Measurements from ENCODE around the gene EMP1.

The EMP1 gene

DNA sequence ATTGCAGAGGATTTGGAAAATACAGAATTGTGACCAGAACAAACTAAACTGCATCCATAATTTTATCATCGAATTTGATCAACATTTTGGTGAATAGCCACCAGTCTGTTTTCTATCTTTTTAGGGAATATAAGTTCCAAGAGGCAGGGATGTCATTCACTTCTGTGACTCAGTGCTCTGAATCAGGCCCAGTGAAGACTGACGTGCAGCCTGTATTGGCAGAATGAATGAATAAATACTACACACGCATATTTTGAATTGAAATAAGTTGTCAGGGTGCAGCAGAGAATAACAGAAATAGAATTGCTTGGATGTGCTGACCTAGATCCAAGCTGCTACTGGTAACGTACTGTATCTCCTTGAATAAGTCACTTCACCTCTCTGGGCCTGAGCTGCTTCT is 1.3 kb upstream of the EMP1 start:
- no peak for FAIRE-seq
- DNase-seq (ENCODE audit: extremely low spot score, insufficient read length, low read depth): no peak

DNA sequence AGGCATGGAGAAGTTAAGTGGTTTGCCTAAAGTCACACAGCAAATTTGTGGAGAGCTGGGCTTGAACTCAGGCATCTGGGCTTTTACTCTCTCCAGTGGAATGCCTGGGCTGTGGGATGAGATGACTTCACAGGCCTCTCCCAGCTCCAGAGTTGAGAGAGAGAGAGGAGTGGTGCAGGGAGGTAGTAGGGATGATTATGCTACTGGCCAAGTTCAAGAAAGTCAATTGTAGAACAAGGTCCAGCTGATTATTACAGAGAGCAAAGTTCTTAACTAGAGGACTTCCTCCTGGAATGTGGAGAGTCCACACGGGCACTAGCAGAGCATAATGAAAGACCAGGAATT is 769 bp upstream of the EMP1 start:
- DNase-seq (ENCODE audit: extremely low spot score, insufficient read length, low read depth): no peak
- no peak for FAIRE-seq

DNA sequence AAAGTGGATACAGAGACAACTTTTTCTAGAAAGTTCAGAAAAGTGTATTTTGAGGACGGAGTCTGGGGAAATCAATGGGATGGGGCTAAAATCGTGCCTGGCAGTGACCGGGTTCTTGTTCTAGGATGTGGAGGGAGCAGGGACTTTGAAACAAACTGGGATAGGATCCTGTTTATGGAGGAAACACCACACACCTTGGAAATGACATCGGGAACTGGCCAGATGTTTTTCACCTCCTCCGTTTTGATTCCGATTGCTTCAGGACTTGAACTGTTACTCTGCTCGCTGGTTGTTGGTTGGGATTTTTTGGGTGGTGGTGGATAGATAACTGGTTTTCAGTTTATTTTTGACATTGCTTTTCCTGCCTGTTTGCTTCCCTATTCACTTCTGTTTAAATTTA is 506 bp downstream of the EMP1 start:
- FAIRE-seq: no peak
- DNase-seq (ENCODE audit: extremely low spot score, insufficient read length, low read depth): no peak

DNA sequence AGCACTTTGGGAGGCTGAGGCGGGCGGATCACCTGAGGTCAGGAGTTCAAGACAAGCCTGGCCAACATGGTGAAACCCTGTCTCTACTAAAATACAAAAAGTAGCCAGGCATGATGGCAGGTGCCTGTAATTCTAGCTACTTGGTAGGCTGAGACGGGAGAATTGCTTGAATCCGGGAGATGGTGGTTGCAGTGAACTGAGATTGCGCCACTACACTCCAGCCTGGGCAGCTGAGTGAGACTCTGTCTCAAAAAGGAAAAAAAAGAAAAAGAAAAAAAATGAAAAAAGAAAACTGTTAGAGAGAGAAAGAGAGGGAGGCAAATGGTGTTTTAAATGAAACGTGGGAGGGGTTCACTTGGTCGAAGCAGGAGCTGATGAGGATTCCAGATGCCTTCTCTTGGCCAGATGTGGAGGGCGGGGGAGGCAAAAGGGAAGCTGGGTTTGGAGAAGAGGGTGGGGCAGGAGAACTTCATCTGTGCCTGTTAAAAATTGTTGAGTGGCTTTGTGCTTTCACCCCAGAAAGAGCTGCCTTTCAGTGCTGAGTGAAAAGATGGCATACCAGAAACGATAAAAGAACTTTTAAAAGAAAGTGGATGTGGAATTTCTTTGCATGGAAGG is 1.1 kb downstream of the EMP1 start:
- FAIRE-seq (no peak), DNase-seq (ENCODE audit: extremely low spot score, insufficient read length, low read depth) (no peak)

DNA sequence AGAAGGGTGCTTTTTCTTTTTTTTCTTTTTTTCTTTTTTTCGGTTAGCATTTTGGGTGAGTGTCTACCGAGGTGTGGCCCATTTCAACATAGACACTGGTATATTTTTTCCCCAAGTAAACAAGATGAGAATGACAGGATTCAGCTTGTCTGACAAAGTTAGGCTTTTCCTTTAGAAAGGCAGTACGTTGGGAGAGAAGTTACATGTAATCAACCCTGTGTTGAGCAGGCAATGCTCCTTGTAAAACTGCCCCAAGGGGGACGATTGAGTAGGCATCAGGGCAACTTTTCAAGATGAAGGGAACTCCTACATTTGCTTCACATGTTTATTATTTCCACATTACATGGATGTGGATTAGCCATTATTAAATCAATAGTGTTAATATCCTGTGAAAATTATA is 1.7 kb downstream of the EMP1 start:
- no peak for DNase-seq (ENCODE audit: extremely low spot score, insufficient read length, low read depth)
- no peak for FAIRE-seq

DNA sequence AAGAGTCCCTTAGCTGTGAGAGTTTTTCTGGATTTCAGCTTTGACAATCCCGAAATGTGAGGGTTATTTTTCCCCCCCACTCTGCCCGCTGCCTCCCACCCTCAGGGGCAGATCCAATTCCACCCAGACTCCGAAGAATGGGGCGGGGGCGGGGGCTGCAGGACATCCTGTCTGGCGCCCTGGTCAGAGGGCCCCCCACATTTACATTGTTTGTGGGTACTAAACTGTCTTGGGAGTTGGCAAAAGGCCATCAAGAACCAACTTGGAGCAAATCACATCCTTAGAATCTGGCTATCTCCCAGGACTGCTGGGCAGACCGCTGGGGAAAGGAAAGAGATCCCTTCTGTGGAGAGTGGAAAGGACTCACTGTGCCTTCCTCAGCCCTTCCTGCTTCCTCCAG is 2.4 kb downstream of the EMP1 start:
- DNase-seq (ENCODE audit: extremely low spot score, insufficient read length, low read depth): no peak
- FAIRE-seq: no peak

DNA sequence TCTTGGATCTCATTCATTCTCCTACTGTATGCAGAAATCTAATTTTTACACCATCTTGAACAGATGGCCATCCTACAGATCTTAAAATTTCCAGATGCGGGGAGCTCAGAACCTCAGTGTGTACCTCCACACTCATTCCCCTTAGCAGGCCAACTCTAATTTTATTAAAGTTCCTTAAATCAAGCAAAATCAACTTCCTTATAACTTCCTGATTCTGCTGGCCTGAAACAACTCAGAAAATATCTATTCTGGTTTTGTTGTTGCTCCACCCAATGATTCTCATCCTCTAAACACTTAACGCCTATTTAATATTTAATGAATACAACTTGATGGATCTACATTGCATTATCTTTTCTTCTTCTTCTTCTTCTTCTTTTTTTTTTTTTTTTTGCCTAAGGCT is 3.1 kb downstream of the EMP1 start:
- no peak for DNase-seq (ENCODE audit: extremely low spot score, insufficient read length, low read depth)
- no peak for FAIRE-seq

DNA sequence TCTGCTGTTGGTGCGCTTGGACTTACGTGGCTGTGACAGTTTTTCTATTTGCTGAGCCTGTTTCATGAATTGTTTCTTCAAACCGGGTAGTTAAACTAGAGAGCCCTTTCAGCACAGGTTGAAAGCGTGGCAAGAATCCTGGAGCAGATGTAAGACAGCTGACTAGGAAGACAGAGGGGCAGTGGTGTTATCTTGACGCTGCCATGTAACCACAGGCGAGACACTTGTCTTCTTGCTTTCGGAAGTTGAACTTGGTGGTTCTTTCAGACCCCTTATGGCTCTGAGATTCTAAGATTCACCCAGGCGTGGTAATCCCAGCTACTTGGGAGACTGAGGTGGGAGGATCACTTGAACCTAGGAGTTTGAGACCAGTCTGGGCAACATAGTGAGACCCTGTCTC is 4.3 kb downstream of the EMP1 start:
- DNase-seq (ENCODE audit: extremely low spot score, insufficient read length, low read depth) (no peak), FAIRE-seq (no peak)

DNA sequence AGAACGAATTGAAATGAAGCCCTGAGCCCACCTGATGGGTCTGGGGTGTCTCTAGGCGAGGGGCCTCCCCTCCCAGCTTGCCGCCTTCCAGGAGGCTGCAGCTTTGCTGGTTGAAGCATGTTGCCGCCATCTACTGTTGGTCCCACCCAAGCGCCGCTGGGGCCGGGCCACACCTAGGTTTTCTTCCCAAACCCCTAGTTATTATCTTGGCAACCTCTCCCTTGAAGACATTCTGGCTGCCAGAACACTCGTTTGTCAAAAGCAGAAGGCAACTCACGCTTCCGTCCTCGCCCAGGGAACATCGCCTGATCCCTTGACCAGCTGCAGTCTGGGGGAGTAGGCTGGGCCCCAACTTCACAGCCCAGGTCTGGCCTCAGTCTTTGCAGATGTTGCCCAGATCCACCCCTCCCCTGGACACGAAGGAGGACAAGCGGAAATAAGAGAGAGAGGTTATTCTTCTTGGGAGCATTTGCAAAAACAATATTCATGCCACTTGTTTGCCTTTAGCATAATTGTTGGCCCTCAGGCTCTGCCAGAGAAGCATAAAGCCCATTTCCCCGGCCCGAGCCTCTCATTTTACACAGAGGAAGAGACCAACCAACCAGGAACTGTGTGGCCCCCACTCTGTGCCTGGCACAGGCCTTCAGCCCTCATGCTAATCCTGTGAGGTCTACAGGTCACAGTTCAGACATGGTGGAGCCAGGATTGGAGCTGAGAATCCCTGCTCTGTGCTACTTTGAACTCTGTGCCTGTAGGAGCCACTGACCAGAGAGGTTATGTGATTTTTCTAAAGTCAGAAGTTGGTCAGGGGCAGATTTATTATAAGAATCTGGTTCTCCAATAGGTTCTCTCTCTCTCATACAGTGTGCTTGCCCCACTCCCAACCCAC is 6.8 kb downstream of the EMP1 start:
- no peak for FAIRE-seq
- DNase-seq (ENCODE audit: extremely low spot score, insufficient read length, low read depth): no peak

DNA sequence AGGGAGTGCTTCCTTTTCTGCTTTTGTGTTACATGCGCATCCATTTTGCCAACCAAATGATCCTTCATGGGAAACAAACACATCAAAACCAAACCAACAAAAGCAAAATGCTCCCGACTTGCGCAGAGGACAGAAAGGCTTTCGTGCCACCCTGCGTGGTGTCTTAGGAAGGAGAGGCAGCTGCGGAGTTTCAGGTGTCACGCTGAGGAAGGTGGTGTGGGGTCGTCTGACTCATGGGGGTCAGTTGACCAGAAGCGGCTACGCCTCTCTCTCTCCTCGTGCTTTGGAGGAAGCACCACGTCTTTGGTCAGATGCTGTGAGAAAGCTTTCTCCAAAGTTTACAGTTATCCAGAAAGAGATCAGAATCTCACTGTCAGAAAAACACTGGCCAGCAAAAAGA is 7.9 kb downstream of the EMP1 start:
- FAIRE-seq (no peak), DNase-seq (ENCODE audit: extremely low spot score, insufficient read length, low read depth) (no peak)

DNA sequence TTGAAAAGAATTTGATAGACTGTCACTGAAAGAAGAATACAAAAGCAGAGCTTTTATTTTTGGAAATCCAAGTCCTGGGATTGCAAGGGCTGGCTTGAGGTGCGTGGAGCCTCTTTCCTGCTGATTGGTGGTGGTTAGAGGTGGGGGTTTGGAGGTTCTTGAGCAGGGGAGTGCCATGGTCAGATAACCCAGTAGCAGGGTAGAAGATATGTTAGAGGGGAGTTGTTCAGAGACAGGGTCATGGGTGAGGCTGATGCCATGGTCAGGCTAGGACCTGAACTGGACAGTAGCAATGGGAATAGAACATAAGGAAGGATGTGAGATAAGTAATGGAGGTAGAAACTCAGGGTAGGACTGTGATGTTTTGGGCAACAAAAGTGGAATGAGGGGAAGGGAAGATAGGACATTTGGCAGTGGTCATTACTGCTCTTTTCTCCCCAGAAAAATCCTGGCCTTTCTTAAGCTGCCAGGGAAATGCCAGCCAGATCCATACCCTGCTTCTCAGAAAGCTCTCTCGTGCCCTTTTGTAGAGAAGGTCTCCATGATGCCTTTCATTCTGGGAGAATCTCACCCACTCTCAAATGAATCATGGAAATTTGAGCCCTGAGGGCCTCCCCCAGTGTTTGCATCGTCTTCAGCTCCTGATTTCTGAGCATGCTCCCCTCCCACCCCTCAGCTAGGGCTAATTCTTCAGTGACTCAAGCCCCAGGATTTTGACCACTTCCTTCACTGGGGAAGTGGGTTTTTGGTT is 9.5 kb downstream of the EMP1 start:
- DNase-seq (ENCODE audit: extremely low spot score, insufficient read length, low read depth) (no peak), FAIRE-seq (no peak)

DNA sequence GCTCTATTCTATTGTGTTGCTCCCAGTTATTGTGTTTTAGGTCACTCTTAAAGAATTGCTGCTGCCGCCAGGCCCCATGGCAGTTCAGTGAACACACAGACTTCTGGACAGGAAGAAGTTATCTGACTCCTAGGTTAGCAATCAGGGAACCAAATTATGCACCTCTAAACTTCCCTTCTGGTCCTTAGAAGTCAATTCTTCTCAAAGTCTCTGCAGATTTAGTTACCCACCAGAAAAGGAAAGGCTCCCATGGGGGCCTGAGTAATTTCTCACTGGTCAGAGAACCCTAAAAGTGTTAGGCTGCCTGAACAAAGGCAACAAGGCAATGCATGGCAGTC is 10.0 kb downstream of the EMP1 start:
- FAIRE-seq: no peak
- DNase-seq (ENCODE audit: extremely low spot score, insufficient read length, low read depth): no peak

DNA sequence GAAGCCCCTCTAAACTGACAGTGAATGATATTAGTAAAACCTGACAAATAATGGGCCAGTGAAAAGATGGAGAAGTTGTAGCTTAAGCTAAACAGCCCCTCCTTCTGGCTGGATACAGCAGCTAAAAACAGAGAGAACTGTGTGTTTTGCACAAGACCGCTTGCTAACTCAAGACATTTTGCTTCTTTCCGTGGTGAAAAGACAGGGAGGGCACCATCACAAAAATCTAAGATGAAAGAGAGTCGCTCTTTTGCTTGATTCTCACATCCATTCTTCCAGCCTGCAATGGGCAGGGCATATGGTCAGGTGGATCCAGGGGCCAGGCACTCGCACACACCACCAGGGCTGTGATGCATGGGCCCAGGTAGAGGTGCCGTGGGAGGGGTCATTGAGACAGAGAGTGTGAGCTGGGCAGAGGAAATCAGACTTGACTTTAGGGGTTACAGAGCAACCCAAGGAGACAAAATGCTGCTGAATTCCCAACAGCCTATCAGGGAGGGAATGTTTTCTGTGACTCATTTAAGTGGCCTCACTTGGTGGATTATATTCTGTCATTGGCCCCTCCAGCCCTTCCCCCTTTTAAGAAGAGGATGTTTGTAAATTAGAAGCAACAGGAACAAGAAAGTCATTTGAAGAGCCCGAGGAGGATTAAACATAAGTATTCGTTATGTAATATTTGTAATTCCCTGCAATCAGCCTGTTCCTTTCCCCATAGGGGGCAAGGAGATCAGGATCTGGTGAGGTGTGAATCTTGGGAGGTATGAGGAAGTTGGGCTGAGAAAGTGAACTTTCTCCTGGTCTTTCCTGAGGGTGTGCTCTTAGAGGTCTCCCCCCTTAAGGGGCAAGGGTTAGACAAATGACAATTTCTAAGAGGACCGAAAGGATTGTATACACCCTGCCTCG is 12.3 kb downstream of the EMP1 start:
- no peak for FAIRE-seq
- DNase-seq (ENCODE audit: extremely low spot score, insufficient read length, low read depth): no peak

DNA sequence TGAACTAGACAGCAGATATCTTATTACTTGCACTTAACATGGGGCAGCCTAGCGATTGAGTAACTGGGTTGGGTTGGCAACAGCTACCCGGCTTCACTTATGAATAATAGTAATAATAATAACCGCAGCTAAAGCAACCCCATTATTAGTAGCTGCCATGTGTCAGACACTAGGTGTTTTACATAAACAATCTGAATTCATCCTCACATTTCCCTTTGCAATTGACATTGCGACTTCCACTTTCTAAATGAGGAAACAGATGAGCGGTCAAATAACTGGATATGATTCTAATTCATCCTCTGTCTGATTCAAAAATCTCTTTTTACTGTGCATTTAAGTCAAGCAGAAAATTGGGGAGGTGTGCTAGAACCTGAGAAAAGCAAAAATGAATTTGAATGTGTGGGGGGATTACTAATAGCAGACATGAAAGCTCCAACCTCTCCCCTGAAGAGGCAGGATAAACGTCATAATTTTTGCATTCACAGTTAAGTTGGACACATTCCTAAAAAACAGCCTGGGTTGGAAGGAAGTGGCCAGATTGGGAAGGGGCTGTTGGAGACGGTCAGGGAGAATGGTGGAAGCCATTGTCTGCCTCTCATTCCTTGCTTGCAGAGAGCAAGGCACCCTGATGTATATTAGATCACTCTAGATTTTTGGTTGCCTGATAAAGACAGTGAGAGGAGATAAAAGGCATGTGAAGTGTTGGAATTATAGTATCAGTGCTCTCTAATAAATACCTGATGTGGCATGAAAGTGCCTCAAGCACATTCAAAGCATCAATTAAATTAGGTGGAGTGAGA is 13.1 kb downstream of the EMP1 start:
- FAIRE-seq: no peak
- DNase-seq (ENCODE audit: extremely low spot score, insufficient read length, low read depth): no peak

DNA sequence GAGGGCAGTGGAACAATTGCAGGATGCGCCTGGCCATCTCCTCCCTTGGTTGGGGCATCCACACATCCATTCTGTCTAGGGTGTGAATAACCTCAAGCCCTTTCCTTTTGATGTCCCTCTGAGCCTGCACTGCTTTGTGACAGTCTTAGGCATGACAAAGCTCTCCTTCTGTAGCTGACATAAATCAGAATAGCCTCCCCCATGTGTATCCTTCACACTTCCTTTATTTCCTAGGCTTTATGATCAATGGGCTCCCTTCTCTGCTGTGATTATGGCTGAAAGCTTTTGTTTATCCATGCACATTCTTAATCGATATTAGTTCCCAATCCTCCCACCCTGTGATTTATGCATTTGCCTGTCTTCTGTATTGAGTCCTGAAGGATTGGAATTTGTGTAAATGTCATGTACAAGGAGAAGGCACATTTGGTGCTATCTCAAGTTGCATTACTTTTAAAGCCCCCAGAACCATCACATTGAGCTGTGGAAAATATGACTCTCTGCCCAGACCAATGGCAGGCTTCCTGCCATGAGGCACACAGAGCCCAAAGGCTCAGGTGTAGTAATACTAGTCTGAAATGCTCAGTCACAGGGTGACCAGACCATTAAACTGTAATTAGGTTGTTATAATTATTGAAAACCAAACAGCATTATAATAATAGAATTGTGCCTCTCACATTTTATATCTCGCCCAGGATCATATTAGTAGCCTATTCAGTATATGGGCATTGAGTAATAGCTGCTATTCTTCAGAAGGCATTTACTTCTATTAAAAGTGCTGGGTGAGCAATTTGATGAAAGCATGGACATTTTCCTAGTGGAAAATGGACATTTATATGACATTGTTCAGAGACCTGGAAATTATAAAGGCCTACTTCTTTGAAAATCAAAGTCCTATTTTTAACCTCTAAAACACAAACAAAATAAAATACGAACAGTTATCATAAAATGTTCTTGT is 14.0 kb downstream of the EMP1 start:
- FAIRE-seq: no peak
- DNase-seq (ENCODE audit: extremely low spot score, insufficient read length, low read depth): no peak

DNA sequence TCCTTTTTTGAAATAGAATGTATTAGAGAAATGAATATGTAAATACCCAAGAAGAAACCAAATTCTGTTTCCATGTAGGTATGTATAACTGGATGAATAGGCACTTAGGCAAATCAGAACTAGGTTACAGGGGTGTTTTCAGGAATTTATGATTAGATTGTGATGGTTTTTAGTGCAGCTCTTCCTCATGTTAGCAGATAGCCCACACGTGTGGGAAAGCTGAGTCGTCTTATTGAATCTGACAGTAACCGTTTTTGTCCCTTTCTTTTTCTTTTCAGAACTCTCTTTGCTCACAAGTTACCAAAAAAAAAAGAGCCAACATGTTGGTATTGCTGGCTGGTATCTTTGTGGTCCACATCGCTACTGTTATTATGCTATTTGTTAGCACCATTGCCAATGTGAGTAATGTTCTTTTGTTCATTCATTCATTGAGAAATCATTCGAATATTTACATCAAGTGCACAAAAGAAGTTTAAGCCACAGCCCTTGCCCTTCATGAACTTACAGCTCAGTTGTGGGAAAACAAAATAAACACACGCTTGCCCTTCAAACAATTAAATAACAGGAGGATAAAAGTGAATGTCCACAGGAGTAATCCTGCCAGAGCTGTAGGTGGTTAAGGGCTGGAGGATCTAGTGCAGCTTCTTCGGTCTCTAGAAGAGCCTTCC is 14.8 kb downstream of the EMP1 start:
- no peak for DNase-seq (ENCODE audit: extremely low spot score, insufficient read length, low read depth)
- no peak for FAIRE-seq

DNA sequence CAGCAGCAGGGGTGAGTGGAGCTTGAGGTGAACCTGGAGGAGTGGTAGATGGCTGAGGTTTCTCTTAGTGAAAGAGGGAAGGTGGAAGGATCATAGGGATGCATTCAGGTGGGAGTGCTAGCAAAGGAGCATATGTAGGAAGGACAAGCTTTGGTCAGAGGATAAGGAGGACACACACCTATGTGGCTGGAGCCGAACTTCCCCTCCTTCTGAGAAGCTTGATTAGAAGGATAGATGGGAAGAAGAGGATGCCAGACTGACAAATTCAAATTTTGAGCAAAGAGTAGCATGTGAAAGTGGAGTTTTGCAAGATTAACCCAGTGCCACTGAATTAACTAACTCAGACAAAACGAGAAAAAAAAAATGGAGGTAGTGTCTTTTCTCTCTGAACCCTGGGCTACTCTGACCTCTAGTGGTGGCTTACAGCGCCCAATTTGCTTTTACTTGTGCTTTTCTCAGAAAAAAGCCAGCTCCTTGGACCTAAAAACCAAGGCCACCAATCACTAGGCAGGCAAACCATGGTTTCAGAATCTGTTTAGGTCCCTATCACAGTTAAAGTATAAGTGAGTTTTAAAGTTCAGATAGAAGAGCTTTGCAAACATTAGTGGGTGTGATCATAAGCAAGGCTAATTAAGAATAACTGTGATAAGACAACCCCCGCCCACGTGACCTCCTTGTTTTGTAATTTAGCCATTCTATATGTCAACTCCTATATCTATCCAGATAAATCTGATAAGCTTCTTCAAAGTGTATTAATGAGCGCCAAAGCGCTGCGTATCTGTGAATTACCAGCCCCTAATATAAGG is 15.5 kb downstream of the EMP1 start:
- peak; percentile 84 for FAIRE-seq
- DNase-seq (ENCODE audit: extremely low spot score, insufficient read length, low read depth): peak; percentile 14

All from GM18507 (cell line).